LNCaP clone FGC (cell line): ENCODE measurements around the gene FIG4.
"Not testable (repeated sequence)": the region's sequence is repeated elsewhere in the genome, so short reads cannot be mapped to it uniquely, and the experiment has no call there.

ENCODE experiments used
- DNase-seq: peaks from one replicate; pipeline ENCODE4 v3.0.0-alpha.2; 2011; ENCODE audit warnings: low read depth
- H3K4me3 ChIP-seq: 2 replicates; pipeline ENCODE4 v1.5.1; 2011; ENCODE audit warnings: mild to moderate bottlenecking, low read depth, low read length, control low read depth
- TF ChIP-seq, protein P1 (sequence below): IDR thresholded peaks from 2 replicates; pipeline ENCODE4 v1.5.1; 2012; ENCODE audit warnings: mild to moderate bottlenecking; ENCODE audit not compliant: control insufficient read depth, insufficient read depth; ENCODE audit errors: extremely low read depth

The FIG4 gene

DNA sequence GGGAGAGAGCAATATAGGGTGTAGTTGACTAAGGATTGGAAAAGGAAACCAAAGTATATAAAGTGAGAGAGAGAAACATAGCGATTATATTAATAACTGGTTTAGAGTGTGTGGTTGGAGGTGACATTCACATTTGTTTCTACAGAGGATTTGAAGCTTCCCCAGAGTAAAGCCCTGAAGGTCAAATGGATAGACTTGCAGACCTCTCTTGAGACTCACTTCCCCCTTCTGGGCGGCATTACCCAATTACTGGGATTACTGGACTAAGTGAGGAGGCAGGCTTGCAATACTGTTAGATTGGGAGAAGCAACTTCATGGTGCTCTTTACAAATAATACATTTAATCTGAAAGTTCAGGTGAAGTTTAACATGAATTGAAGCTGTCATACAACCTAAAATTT, 10.7 kb downstream of the FIG4 start:
- no peak overlapping the region for H3K4me3 ChIP-seq
- TF ChIP-seq, protein P1, sequence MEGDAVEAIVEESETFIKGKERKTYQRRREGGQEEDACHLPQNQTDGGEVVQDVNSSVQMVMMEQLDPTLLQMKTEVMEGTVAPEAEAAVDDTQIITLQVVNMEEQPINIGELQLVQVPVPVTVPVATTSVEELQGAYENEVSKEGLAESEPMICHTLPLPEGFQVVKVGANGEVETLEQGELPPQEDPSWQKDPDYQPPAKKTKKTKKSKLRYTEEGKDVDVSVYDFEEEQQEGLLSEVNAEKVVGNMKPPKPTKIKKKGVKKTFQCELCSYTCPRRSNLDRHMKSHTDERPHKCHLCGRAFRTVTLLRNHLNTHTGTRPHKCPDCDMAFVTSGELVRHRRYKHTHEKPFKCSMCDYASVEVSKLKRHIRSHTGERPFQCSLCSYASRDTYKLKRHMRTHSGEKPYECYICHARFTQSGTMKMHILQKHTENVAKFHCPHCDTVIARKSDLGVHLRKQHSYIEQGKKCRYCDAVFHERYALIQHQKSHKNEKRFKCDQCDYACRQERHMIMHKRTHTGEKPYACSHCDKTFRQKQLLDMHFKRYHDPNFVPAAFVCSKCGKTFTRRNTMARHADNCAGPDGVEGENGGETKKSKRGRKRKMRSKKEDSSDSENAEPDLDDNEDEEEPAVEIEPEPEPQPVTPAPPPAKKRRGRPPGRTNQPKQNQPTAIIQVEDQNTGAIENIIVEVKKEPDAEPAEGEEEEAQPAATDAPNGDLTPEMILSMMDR: no peak
- no peak for DNase-seq

DNA sequence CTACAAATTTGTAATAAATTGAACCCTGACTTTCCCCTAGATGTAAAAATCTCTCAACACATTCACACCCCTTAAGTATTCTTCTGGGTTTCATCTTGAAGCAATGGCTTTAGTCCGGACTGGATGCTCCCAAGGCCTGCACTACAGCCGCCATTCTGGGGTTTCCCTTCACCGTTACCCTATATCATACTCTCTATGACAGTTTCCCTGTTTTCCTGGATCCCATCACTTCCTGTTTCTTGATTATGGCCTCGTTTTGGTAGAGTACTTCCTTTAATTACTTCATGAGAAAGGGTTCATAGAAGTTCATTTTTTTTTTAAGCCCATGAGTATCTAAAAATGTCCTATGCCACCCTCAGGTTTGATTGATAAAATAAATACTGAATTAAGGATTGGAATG, 11.7 kb downstream of the FIG4 start:
- no peak for DNase-seq
- TF ChIP-seq, protein P1: no peak
- H3K4me3 ChIP-seq: no peak overlapping the region

DNA sequence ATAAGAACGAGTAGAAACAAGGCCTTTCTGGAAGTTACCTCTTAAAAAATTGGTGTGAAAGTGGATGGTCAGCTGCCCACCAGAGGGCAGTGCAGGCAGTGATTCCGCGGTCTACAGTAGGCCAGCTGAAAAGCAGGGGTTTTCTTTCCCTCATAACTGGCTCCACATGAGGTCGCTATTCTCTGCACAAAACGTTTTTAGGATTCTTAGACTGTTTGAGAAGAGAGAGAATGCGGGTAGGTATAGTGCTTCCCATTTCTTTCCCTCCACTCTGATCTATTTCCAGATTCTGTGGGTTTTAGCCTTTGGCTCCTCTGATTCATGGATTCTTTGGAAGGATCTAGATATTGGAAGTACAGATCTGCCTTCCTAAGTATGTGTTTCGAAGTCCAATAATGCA, 14.2 kb downstream of the FIG4 start:
- peak; percentile 62 for DNase-seq
- no peak overlapping the region for H3K4me3 ChIP-seq
- TF ChIP-seq, protein P1: peak; percentile 94

DNA sequence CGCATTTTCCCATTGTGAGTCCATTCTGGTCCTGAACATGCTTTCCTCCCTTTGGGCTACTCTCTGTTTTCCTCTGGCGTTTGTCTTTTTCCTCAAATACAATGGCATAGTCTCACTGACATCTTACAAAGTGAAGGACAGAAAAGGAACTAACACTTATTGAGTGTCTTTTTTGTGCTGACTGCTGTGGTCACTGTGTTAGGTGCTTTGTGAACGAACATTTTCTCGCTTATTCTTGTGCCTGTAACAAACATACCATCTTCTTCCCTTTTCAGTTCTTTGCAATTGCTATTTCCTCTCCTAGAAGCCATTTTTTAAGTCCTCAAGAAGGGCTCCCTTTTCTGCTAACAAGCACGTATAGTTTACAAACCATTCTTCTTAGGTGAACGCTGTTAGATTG, 15.4 kb downstream of the FIG4 start:
- H3K4me3 ChIP-seq: no peak overlapping the region
- TF ChIP-seq, protein P1: no peak
- no peak for DNase-seq

DNA sequence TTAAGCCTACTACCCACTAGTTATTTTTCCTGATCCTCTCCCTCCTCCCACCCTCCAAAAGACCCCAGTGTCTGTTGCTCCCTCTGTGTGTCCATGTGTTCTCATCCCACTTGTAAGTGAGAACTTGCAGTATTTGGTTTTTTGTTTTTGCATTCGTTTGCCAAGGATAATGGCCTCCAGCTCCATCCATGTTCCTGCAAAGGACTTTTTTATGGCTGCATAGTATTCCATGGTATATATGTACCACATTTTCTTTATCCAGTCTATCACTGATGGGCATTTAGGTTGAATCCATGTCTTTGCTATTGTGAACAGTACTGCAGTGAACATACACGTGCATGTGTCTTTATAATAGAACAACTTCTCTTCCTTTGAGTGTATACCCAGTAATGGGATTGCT, 17.0 kb downstream of the FIG4 start:
- H3K4me3 ChIP-seq, DNase-seq: not testable (repeated sequence)

DNA sequence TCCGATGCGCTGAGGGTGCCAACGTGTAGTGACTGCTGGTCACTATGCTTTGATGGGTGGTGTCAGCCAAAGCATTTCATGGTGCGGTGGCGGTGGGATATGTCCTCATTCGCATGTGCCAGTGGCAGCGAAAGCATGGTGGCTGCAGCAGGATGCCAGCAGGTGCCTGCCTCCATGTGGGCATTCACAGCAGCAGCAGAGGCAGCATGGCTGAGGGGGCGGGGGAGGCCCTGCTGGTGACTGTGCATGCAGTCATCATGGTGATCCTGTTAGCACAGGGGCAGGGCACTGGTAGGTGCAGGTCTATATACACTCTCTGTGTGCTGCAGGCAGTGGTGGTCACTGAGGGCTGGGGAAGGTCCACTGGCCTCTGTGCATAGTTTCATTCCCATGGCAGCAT, 22.0 kb downstream of the FIG4 start:
- no peak for DNase-seq
- H3K4me3 ChIP-seq: no peak overlapping the region
- TF ChIP-seq, protein P1: no peak

DNA sequence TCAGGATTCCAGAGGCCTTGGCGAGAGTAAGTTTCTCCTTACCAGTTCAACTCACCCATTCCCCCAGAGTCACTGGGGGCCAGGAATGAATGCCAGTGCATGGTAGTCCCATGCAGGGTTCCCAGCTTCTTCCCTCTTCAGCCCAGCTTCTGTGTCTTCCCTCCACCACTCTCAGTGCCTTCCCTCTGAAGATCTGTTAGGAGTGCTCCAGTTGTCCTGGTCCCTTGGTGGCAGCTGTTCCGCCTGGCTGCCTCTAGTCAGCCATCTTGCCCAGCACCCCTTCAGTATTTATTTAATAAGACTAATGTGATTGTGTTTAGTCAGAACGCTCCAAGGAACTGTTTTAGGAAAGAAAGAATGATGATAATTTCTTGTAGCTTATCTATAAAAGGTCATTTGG, 23.1 kb downstream of the FIG4 start:
- no peak overlapping the region for H3K4me3 ChIP-seq
- TF ChIP-seq, protein P1: no peak
- no peak for DNase-seq

DNA sequence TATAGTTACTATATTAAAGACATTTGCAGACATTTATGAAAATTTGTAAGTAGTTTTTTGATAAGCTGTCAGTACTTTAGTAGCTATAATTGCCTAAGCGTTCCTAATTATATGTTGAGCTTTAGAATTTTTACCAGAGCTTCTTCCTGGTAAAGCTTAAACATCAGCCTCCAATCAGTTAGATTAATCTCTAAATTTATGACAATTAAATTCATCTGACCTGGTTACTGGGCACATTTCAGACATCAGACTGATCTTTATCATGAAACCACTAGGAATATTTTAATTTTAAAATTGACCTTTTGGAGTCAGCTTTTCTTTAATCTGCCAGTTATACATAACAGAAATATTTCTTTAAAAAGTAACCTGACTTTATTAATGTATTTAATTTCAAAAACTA, 23.5 kb downstream of the FIG4 start:
- H3K4me3 ChIP-seq: no peak overlapping the region
- no peak for DNase-seq
- TF ChIP-seq, protein P1: no peak
